ENCODE measurements around the gene RSPH10B2. TPM values are rescaled to one million over a fixed set of nuclear protein-coding genes. Genes with fewer than 3 reads are reported as not detected.

Gene RSPH10B2
- total and polyA plus RNA-seq, 2 of the 13 experiments (the other 11 are each of a cell fraction or from before 2014, with no cell fraction given), result 0.31 TPM; not detected in 1

- 0 out of 2 replicates have a peak, but pooled peaks have one; percentile 20 for TF ChIP-seq ZSCAN21 (CRISPR knock-in tag; IDR thresholded peaks at IDR 0.05; ENCODE audit: borderline replicate concordance)
- peak; percentile 19 for TF ChIP-seq AGO2 (optimal IDR thresholded peaks at IDR 0.05; ENCODE audit: low read depth, low read length)
- TF ChIP-seq POLR2AphosphoS5 (IDR thresholded peaks at IDR 0.05; ENCODE audit: low read depth, low read length), result peak; percentile 83
- TF ChIP-seq GABPB1 (CRISPR knock-in tag; IDR thresholded peaks at IDR 0.05), result peak; percentile 96
- TF ChIP-seq PHF20 (CRISPR knock-in tag; IDR thresholded peaks at IDR 0.05), result peak; percentile 85
- no peak for TF ChIP-seq RAD51 (IDR thresholded peaks at IDR 0.05; ENCODE audit: borderline replicate concordance)
- TF ChIP-seq MYNN (CRISPR knock-in tag; IDR thresholded peaks at IDR 0.05; ENCODE audit: low read depth), result 0 out of 2 replicates have a peak, but pooled peaks have one; percentile 75
- TF ChIP-seq NBN (conservative IDR thresholded peaks at IDR 0.05), result no peak
- TF ChIP-seq HMGXB4 (CRISPR knock-in tag; IDR thresholded peaks at IDR 0.05; ENCODE audit: borderline replicate concordance in 1 of 2, low read depth in 1 of 2), result peak; percentile 37 to 66; a peak in 3 of 4 replicates
- TF ChIP-seq ZNF292 (CRISPR knock-in tag; IDR thresholded peaks at IDR 0.05; ENCODE audit: borderline replicate concordance, low read depth), result no peak; the same call in 1 of the 2 replicates
- no peak for TF ChIP-seq FOXM1 (CRISPR knock-in tag; IDR thresholded peaks at IDR 0.05)
- TF ChIP-seq ZNF616 (CRISPR knock-in tag; IDR thresholded peaks at IDR 0.05; ENCODE audit: low read depth), result no peak
- peak; percentile 26; the same call in 1 of the 2 replicates for TF ChIP-seq ZBTB43 (CRISPR knock-in tag; conservative IDR thresholded peaks at IDR 0.05)
- TF ChIP-seq CREM (IDR thresholded peaks at IDR 0.05), result peak; percentile 58
- TF ChIP-seq CREM (CRISPR knock-in tag; IDR thresholded peaks at IDR 0.05), result no peak
- TF ChIP-seq MXD4 (CRISPR knock-in tag; IDR thresholded peaks at IDR 0.05), result peak; percentile 35; the same call in 1 of the 2 replicates
- TF ChIP-seq DNMT1 (CRISPR knock-in tag; IDR thresholded peaks at IDR 0.05), result no peak
- TF ChIP-seq ZNF792 (CRISPR knock-in tag; IDR thresholded peaks at IDR 0.05), result peak; percentile 39; the same call in 1 of the 2 replicates
- TF ChIP-seq NFKB2 (CRISPR knock-in tag; IDR thresholded peaks at IDR 0.05; ENCODE audit: borderline replicate concordance), result no peak
- TF ChIP-seq ZNF770 (CRISPR knock-in tag; IDR thresholded peaks at IDR 0.05), result peak; percentile 57; the same call in 1 of the 2 replicates
- no peak for TF ChIP-seq ZNF543 (CRISPR knock-in tag; IDR thresholded peaks at IDR 0.05)
- no peak for TF ChIP-seq DMTF1 (CRISPR knock-in tag; IDR thresholded peaks at IDR 0.05)
- 0 out of 2 replicates have a peak, but pooled peaks have one; percentile 63 for TF ChIP-seq ZNF274 (CRISPR knock-in tag; IDR thresholded peaks at IDR 0.05)
- no peak for TF ChIP-seq ISX (CRISPR knock-in tag; conservative IDR thresholded peaks at IDR 0.05)
Measured at GRCh38 chr7:6706666-6707407, 47.1 kb upstream of the RSPH10B2 start, which contains the start of gene ZNF12 (continued).

Measured in HepG2 (cell line).